AG04450 (cell line): ENCODE data around the gene TCEA2. TPM values are rescaled to one million over a fixed set of nuclear protein-coding genes. Genes with fewer than 3 reads are reported as not detected.
"Not testable (repeated sequence)": the region's sequence is repeated elsewhere in the genome, so short reads cannot be mapped to it uniquely, and the experiment has no call there.

ENCODE experiments used
- CTCF ChIA-PET: fragments of 300-600, 350-600 bp; formaldehyde crosslinking; extraction: SDS; loops from one replicate; lab custom pipeline; 2022; ENCODE audit warnings: antibody characterized with exemption, inconsistent platforms; lab: Charles Lee
- POLR2A ChIA-PET: fragments of 350-600 bp; formaldehyde crosslinking; extraction: SDS; loops from one replicate; lab custom pipeline; 2021; ENCODE audit warnings: antibody characterized with exemption, inconsistent platforms; lab: Yijun Ruan, JAX
- DNase-seq: peaks from one replicate; pipeline ENCODE4 v3.0.0-alpha.2; 2011; ENCODE audit warnings: low read depth, low spot score
- H3K27ac ChIP-seq: one replicate; pipeline ENCODE4 v1.5.1; 2012; ENCODE audit warnings: low read depth, low read length, control low read depth
- H3K27me3 ChIP-seq: one replicate; pipeline ENCODE4 v1.6.0; 2012; ENCODE audit warnings: low read length; ENCODE audit not compliant: control insufficient read depth, insufficient read depth
- H3K4me3 ChIP-seq: 2 replicates; pipeline ENCODE4 v1.5.1; 2011; ENCODE audit warnings: mild to moderate bottlenecking, low read depth, low read length, control low read depth
- H3K9me3 ChIP-seq: 2 replicates; pipeline ENCODE4 v1.5.1; 2012; ENCODE audit warnings: low read length; ENCODE audit not compliant: control insufficient read depth, insufficient read depth
- polyA plus RNA-seq: library from polyadenylated mRNA; depleted of rRNA; stranded (reverse); fragments of >200 nt; gene quantifications from 2 replicates; pipeline ENCODE4 v1.2.3, GENCODE V29; 2011
- TF ChIP-seq, protein P1 (sequence below): IDR thresholded peaks from 2 replicates; pipeline ENCODE4 v1.5.1; 2011; ENCODE audit warnings: low read depth, low read length, control low read depth, inconsistent platforms

TCEA2 gene
- polyA plus RNA-seq, 1 experiment = 12.8 TPM

GRCh38 chr20:64114356-64114971 is 51.5 kb downstream of the TCEA2 start:
- no peak overlapping the region for H3K27ac ChIP-seq
- DNase-seq = no peak
- peaks cover 16% of the 10 kb centered on the region for H3K27me3 ChIP-seq
- TF ChIP-seq, protein P1, sequence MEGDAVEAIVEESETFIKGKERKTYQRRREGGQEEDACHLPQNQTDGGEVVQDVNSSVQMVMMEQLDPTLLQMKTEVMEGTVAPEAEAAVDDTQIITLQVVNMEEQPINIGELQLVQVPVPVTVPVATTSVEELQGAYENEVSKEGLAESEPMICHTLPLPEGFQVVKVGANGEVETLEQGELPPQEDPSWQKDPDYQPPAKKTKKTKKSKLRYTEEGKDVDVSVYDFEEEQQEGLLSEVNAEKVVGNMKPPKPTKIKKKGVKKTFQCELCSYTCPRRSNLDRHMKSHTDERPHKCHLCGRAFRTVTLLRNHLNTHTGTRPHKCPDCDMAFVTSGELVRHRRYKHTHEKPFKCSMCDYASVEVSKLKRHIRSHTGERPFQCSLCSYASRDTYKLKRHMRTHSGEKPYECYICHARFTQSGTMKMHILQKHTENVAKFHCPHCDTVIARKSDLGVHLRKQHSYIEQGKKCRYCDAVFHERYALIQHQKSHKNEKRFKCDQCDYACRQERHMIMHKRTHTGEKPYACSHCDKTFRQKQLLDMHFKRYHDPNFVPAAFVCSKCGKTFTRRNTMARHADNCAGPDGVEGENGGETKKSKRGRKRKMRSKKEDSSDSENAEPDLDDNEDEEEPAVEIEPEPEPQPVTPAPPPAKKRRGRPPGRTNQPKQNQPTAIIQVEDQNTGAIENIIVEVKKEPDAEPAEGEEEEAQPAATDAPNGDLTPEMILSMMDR = no peak
- H3K9me3 ChIP-seq = no peaks in the 10 kb centered on the region; the same call in 1 of the 2 replicates
- H3K4me3 ChIP-seq = no peak overlapping the region
- ChIA-PET POLR2A (no interaction called here), CTCF (no interaction called here)

GRCh38 chr20:64115171-64115911 is 52.3 kb downstream of the TCEA2 start:
- no peak overlapping the region for H3K27ac ChIP-seq
- POLR2A ChIA-PET = no interaction called here
- H3K4me3 ChIP-seq = no peak overlapping the region
- H3K9me3 ChIP-seq = no peaks in the 10 kb centered on the region; the same call in 1 of the 2 replicates
- DNase-seq = no peak
- H3K27me3 ChIP-seq = peaks cover 14% of the 10 kb centered on the region
- TF ChIP-seq, protein P1 = no peak
- CTCF ChIA-PET = no interaction called here

- ChIA-PET CTCF (no interaction called here), POLR2A (no interaction called here)
- no peak for DNase-seq
- Histone ChIP-seq H3K4me3 (no peak overlapping the region), H3K27ac (no peak overlapping the region), H3K9me3 (no peaks in the 10 kb centered on the region; the same call in 1 of the 2 replicates), H3K27me3 (peaks cover 13% of the 10 kb centered on the region)
- TF ChIP-seq, protein P1 = no peak
These were observed 53.0 kb downstream of the TCEA2 start for GRCh38 chr20:64116016-64116415.

GRCh38 chr20:64116541-64117431 is 53.8 kb downstream of the TCEA2 start:
- H3K4me3 ChIP-seq = no peak overlapping the region
- no peaks in the 10 kb centered on the region; the same call in 1 of the 2 replicates for H3K9me3 ChIP-seq
- TF ChIP-seq, protein P1 = no peak
- no peak overlapping the region for H3K27ac ChIP-seq
- CTCF ChIA-PET = interaction anchor here (0.6 kb wide), 1 partner anchor 14 kb away, joined by 3 read pairs; no protein-coding TSS in a partner anchor
- no peak for DNase-seq
- POLR2A ChIA-PET = no interaction called here
- H3K27me3 ChIP-seq = peaks cover 19% of the 10 kb centered on the region

DNA sequence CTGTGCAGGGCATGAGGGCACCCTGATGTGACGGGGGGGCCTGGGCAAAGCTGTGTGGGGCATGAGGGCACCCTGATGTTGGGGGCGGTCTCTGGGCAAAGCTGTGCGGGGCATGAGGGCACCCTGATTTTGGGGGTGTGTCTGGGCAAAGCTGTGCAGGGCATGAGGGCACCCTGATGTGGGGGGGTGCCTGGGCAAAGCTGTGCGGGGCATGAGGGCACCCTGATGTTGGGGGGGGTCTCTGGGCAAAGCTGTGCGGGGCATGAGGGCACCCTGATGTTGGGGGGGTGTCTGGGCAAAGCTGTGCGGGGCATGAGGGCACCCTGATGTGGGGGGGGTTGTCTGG is 54.4 kb downstream of the TCEA2 start:
- H3K4me3 ChIP-seq, DNase-seq, CTCF ChIA-PET, POLR2A ChIA-PET, H3K9me3 ChIP-seq, H3K27ac ChIP-seq: not testable (repeated sequence)
- H3K27me3 ChIP-seq = peaks cover 21% of the 10 kb centered on the region
